H1 (cell line): ENCODE results near the gene MDK. TPM values are rescaled to one million over a fixed set of nuclear protein-coding genes. Genes with fewer than 3 reads are reported as not detected.
A peak's percentile ranks its signal among the peaks of the same experiment; 100 is the strongest.

Source experiments
- CTCF ChIA-PET: fragments of 300-600 bp; sonication (Branson Sonifier 250); formaldehyde crosslinking; loops from one replicate; lab custom pipeline; 2021; ENCODE audit not compliant: partially characterized antibody; lab: Charles Lee
- POLR2A ChIA-PET: fragments of 300-600 bp; sonication (Branson Sonifier 250); formaldehyde crosslinking; loops from one replicate; lab custom pipeline; 2021; ENCODE audit warnings: inconsistent platforms; ENCODE audit not compliant: partially characterized antibody; lab: Charles Lee
- DNase-seq, 2 experiments: peaks; one replicate each; pipeline versions ENCODE4 v3.0.0 to v3.0.0-alpha.2; 2010 to 2022; ENCODE audit warnings: low spot score in 2 of 2, low read depth in 1 of 2, mixed read lengths in 1 of 2
- FAIRE-seq: peaks from 2 replicates; lab custom pipeline; 2011; peaks lifted over from hg19 to GRCh38; lab: Jason Lieb, UNC
- H2AFZ ChIP-seq: 2 replicates; pipeline ENCODE4 v1.8.1; 2012; ENCODE audit warnings: low read length, inconsistent platforms
- H2AK5ac ChIP-seq: 2 replicates; pipeline ENCODE4 v1.6.1; 2013; ENCODE audit warnings: low read depth, low read length
- H2BK120ac ChIP-seq: replicated peaks from 2 replicates; pipeline ENCODE3; 2013; ENCODE audit warnings: low read depth, low read length, inconsistent platforms
- H2BK12ac ChIP-seq: 2 replicates; pipeline ENCODE4 v1.6.1; 2013; ENCODE audit warnings: low read depth, low read length
- H2BK15ac ChIP-seq: 2 replicates; pipeline ENCODE4 v1.6.1; 2013; ENCODE audit warnings: low read length
- H2BK20ac ChIP-seq: 2 replicates; pipeline ENCODE4 v1.6.1; 2013; ENCODE audit warnings: low read length
- H2BK5ac ChIP-seq: 2 replicates; pipeline ENCODE4 v1.6.1; 2013; ENCODE audit warnings: low read depth, low read length
- H3K14ac ChIP-seq: 2 replicates; pipeline ENCODE4 v1.6.1; 2013; ENCODE audit warnings: inconsistent platforms; ENCODE audit not compliant: insufficient read length
- H3K18ac ChIP-seq: 2 replicates; pipeline ENCODE4 v1.6.1; 2013; ENCODE audit warnings: low read length; ENCODE audit errors: extremely low read depth
- H3K23ac ChIP-seq: 2 replicates; pipeline ENCODE4 v1.6.1; 2013; ENCODE audit warnings: inconsistent platforms; ENCODE audit not compliant: insufficient read length
- H3K23me2 ChIP-seq: 2 replicates; pipeline ENCODE4 v1.6.1; 2013; ENCODE audit warnings: low read depth, low read length
- H3K27ac ChIP-seq: 2 replicates; pipeline ENCODE4 v1.6.1; 2011; ENCODE audit warnings: low read depth, low read length, inconsistent platforms
- H3K27me3 ChIP-seq, 4 experiments: replicated peaks in 1 of 4; 1 replicate in 1 of 4; 2 replicates in 3 of 4; pipeline versions ENCODE4 v1.6.1 to v1.8.1; 2011 to 2013; ENCODE audit warnings: low read length in 3 of 4, mild to moderate bottlenecking in 3 of 4, inconsistent platforms in 2 of 4, mixed read lengths in 2 of 4, moderate library complexity in 1 of 4; ENCODE audit not compliant: control insufficient read depth in 3 of 4, insufficient read depth in 3 of 4; ENCODE audit errors: extremely low read depth in 1 of 4
- H3K36me3 ChIP-seq, 4 experiments: 2 replicates each; pipeline versions ENCODE4 v1.6.1 to v1.8.1; 2011 to 2013; ENCODE audit warnings: mild to moderate bottlenecking in 4 of 4, low read length in 3 of 4, moderate library complexity in 2 of 4, control low read depth in 1 of 4, inconsistent platforms in 1 of 4; ENCODE audit not compliant: insufficient read depth in 4 of 4, control insufficient read depth in 2 of 4
- H3K4ac ChIP-seq: replicated peaks from 2 replicates; pipeline ENCODE3; 2013; ENCODE audit warnings: low read length, low read depth, mixed read lengths, inconsistent platforms; ENCODE audit not compliant: insufficient read length
- H3K4me1 ChIP-seq, 4 experiments: replicated peaks in 1 of 4; 1 replicate in 1 of 4; 2 replicates in 3 of 4; pipeline versions ENCODE4 v1.6.1 to v1.8.1; 2011 to 2013; ENCODE audit warnings: low read length in 3 of 4, inconsistent platforms in 2 of 4, mixed read lengths in 1 of 4; ENCODE audit not compliant: insufficient read depth in 4 of 4, control insufficient read depth in 3 of 4
- H3K4me2 ChIP-seq, 2 experiments: 2 replicates each; pipeline versions ENCODE4 v1.6.1 to v1.8.1; 2011 to 2013; ENCODE audit warnings: low read depth in 2 of 2, low read length in 2 of 2, control low read depth in 1 of 2, inconsistent platforms in 1 of 2, mild to moderate bottlenecking in 1 of 2; ENCODE audit not compliant: insufficient read depth in 1 of 2
- H3K4me3 ChIP-seq, 4 experiments: fragments of 200-600, 300-600 bp in 1 of 4; sonication (generic), shearing (Covaris generic), sonication (Bioruptor Twin) in 1 of 4; 2 replicates each; pipeline versions ENCODE4 v1.5.1 to v1.8.1; 2011 to 2016; ENCODE audit warnings: low read length in 4 of 4, low read depth in 3 of 4, control low read depth in 2 of 4, inconsistent platforms in 2 of 4, mild to moderate bottlenecking in 2 of 4, mixed read lengths in 1 of 4, moderate library complexity in 1 of 4; ENCODE audit not compliant: insufficient read depth in 2 of 4; ENCODE audit errors: extremely low read depth in 1 of 4
- H3K56ac ChIP-seq: replicated peaks from 2 replicates; pipeline ENCODE3; 2013; ENCODE audit warnings: low read depth, mild to moderate bottlenecking, mixed read lengths, low read length, inconsistent platforms; ENCODE audit not compliant: insufficient read length
- H3K79me1 ChIP-seq: 2 replicates; pipeline ENCODE4 v1.6.1; 2013; ENCODE audit warnings: low read depth, low read length, control low read depth
- H3K79me2 ChIP-seq, 2 experiments: 2 replicates each; pipeline versions ENCODE4 v1.6.1 to v1.8.1; 2012 to 2013; ENCODE audit warnings: low read length in 2 of 2, mild to moderate bottlenecking in 2 of 2, inconsistent platforms in 1 of 2; ENCODE audit not compliant: insufficient read depth in 2 of 2, control insufficient read depth in 1 of 2
- H3K9ac ChIP-seq, 4 experiments: replicated peaks in 1 of 4; 1 replicate in 1 of 4; 2 replicates in 3 of 4; pipeline versions ENCODE4 v1.6.1 to v1.8.1; 2011 to 2013; ENCODE audit warnings: low read depth in 3 of 4, low read length in 3 of 4, control low read depth in 2 of 4, mild to moderate bottlenecking in 2 of 4, moderate library complexity in 2 of 4, inconsistent platforms in 1 of 4; ENCODE audit errors: extremely low read depth in 1 of 4
- H3K9me3 ChIP-seq, 2 experiments: 2 replicates each; pipeline versions ENCODE4 v1.6.1 to v1.8.1; 2012 to 2013; ENCODE audit warnings: mild to moderate bottlenecking in 2 of 2, moderate library complexity in 2 of 2, control low read depth in 1 of 2, inconsistent platforms in 1 of 2, low read depth in 1 of 2, low read length in 1 of 2, mixed read lengths in 1 of 2; ENCODE audit not compliant: insufficient read depth in 2 of 2
- H4K20me1 ChIP-seq, 2 experiments: replicated peaks in 1 of 2; 2 replicates each; pipeline versions ENCODE3 to v1.8.1; 2011 to 2013; ENCODE audit warnings: inconsistent platforms in 2 of 2, low read length in 2 of 2, mild to moderate bottlenecking in 1 of 2; ENCODE audit not compliant: insufficient read depth in 2 of 2, control insufficient read depth in 1 of 2
- H4K5ac ChIP-seq: 2 replicates; pipeline ENCODE4 v1.6.1; 2013; ENCODE audit warnings: low read length, low read depth, mixed read lengths, inconsistent platforms; ENCODE audit not compliant: insufficient read length
- H4K8ac ChIP-seq: 2 replicates; pipeline ENCODE4 v1.8.0; 2013; ENCODE audit warnings: mild to moderate bottlenecking, moderate library complexity, low read length, inconsistent platforms; ENCODE audit not compliant: insufficient read depth; ENCODE audit errors: extremely low read depth
- H4K91ac ChIP-seq: replicated peaks from 2 replicates; pipeline ENCODE3; 2013; ENCODE audit warnings: low read length, mixed read lengths, inconsistent platforms; ENCODE audit not compliant: insufficient read length
- BRCA1 ChIP-seq: IDR thresholded peaks from 2 replicates; pipeline ENCODE4 v1.6.1; 2012; ENCODE audit warnings: low read depth, low read length, improper control_type of control experiment
- KDM1A ChIP-seq: fragments of 200-600, 300-600 bp; sonication (generic); IDR thresholded peaks from 2 replicates; pipeline ENCODE4 v1.7.1; 2016; ENCODE audit warnings: mild to moderate bottlenecking, low read length, borderline replicate concordance
- NRF1 ChIP-seq: IDR thresholded peaks from 2 replicates; pipeline ENCODE4 v1.6.1; 2011; ENCODE audit warnings: mild to moderate bottlenecking, low read depth, low read length, improper control_type of control experiment
- RXRA ChIP-seq: IDR thresholded peaks from 2 replicates; pipeline ENCODE4 v1.6.1; 2011; ENCODE audit warnings: low read depth, mild to moderate bottlenecking, low read length, moderate library complexity; ENCODE audit not compliant: insufficient read depth
- SP1 ChIP-seq: IDR thresholded peaks from 2 replicates; pipeline ENCODE4 v1.6.1; 2011; ENCODE audit warnings: low read depth, low read length
- WGBS, 2 experiments: shearing (Covaris generic) in 1 of 2; methylation state at CpG; one replicate each; pipeline versions ENCODE4 v1.1.6 to v1.1.7; 2013 to 2015; ENCODE audit warnings: low lambda C conversion rate in 2 of 2, mixed read lengths in 2 of 2, inconsistent platforms in 1 of 2, low coverage in 1 of 2, missing lambda C conversion rate in 1 of 2; ENCODE audit not compliant: insufficient replicate concordance in 2 of 2, insufficient coverage in 1 of 2, insufficient read length in 1 of 2; ENCODE audit errors: extremely low coverage in 1 of 2, missing lambda C conversion rate in 1 of 2; 5-methylcytosine and 5-hydroxymethylcytosine counted together
- polyA plus RNA-seq, 7 experiments: library from polyadenylated mRNA; depleted of rRNA in 3 of 7; stranded (reverse) in 5 of 7; unstranded in 2 of 7; fragments of >200 nt in 5 of 7; fragments of 200-250 nt in 2 of 7; gene quantifications; 1 replicate in 5 of 7; 2 replicates in 1 of 7; 4 replicates in 1 of 7; pipeline versions ENCODE4 v1.2.1 to v1.2.3, GENCODE V29; 2011 to 2013; ENCODE audit warnings: missing spikeins in 2 of 7, mixed read lengths in 2 of 7
- total RNA-seq: library from RNA; stranded (reverse); fragmentation: NEBNext Ultra II Directional; extraction: Animal tissue kit (Norgen Biotek cat#: 25700); gene quantifications from 2 replicates; pipeline ENCODE4 v1.2.1, GENCODE V29; 2021

Gene MDK
- total and polyA plus RNA-seq, 2 of the 8 experiments (the other 6 are each of a cell fraction or from before 2014, with no cell fraction given) = 309 to 606 TPM

DNA sequence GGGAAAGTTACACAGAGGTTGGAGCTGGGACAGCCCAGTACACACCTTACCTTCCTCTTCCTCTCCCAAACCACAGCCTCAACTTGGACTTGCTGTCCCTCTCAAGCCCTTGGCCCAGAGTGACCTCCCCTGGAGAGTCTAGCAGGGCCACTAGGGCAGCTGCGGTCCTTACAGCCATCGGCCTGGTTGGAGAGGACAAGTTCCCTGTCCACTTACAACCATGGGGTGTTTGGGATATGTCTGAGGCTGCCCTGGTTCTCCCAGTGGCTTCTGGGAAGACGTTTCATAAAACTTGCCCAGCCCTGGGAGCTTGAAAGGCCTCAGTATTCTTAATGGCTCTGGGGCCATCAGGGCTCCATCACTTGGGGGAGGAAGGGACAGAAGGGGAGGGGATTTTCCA lies 47.3 kb upstream of the MDK start:
- Histone ChIP-seq H2BK120ac (no peak overlapping the region), H3K4me3 (no peak overlapping the region)
- CTCF ChIA-PET = interaction anchor here (0.5 to 42.5 kb wide), 5 partner anchors 19 to 1011 kb away, joined by 3 to 1004 read pairs (median 3); partner anchors contain the start of genes DGKZ and MDK

More for the DNA sequence above, 47.3 kb upstream of the MDK start:
- Histone ChIP-seq H2BK5ac (no peak overlapping the region), H3K56ac (no peak overlapping the region), H4K20me1 (no peaks in the 10 kb centered on the region), H3K36me3 (no peaks in the 10 kb centered on the region), H3K18ac (no peak overlapping the region), H2BK15ac (0 out of 2 replicates have a peak overlapping the region, but pooled peaks have one; percentile 83), H2BK12ac (peak overlapping the region; percentile 86), H3K79me2 (no peaks in the 10 kb centered on the region), H3K79me1 (no peaks in the 10 kb centered on the region), H2AFZ (no peak overlapping the region), H3K14ac (no peak overlapping the region), H3K4me1 (peaks cover 10 to 53% (median 39%) of the 10 kb centered on the region in 4 experiments), H4K91ac (no peak overlapping the region), H4K5ac (no peak overlapping the region), H4K8ac (no peak overlapping the region), H3K23ac (no peak overlapping the region)
- DNase-seq = no peak
- no peak for FAIRE-seq
- POLR2A ChIA-PET = interaction anchor here (0.6 to 1.6 kb wide), 6 partner anchors 8 to 351 kb away, joined by 3 to 5 read pairs (median 4); no protein-coding TSS in a partner anchor
- 86% methylated on average over 3 of the region's 3 CpGs; no CpG with 5 or more reads in 1 of the 2 experiments for WGBS, 2 experiments
- TF ChIP-seq BRCA1 (no peak), RXRA (no peak), SP1 (no peak), NRF1 (no peak), KDM1A (no peak)
- TF ChIP-seq, all 59 proteins: peak for 0
- no peaks in the 10 kb centered on the region for H3K9me3 ChIP-seq
- no peak overlapping the region for H2AK5ac ChIP-seq
- H3K4ac ChIP-seq = no peak overlapping the region
- peak overlapping the region in 1 of 2 experiments; percentile 62; a peak in 1 of 4 replicates for H3K4me2 ChIP-seq
- no peak overlapping the region for H2BK20ac ChIP-seq
- H3K27me3 ChIP-seq = peaks cover 14 to 44% (median 39%) of the 10 kb centered on the region in 4 experiments
- H3K23me2 ChIP-seq = peaks cover 8% of the 10 kb centered on the region; the same call in 1 of the 2 replicates
- H3K27ac ChIP-seq = no peak overlapping the region
- no peak overlapping the region for H3K9ac ChIP-seq
